AG04449 (cell line): ENCODE measurements around the gene INPP5D.
"Not testable (repeated sequence)": the region's sequence is repeated elsewhere in the genome, so short reads cannot be mapped to it uniquely, and the experiment has no call there.

ENCODE experiments used
- CTCF ChIA-PET: fragments of 350-600 bp; formaldehyde crosslinking; extraction: SDS; loops from one replicate; lab custom pipeline; 2021; ENCODE audit warnings: antibody characterized with exemption; lab: Yijun Ruan, JAX
- POLR2A ChIA-PET: fragments of 400-600, 350-600 bp; formaldehyde crosslinking; extraction: SDS; loops from one replicate; lab custom pipeline; 2020; ENCODE audit warnings: antibody characterized with exemption, inconsistent platforms; lab: Yijun Ruan, JAX
- DNase-seq: peaks from one replicate; pipeline ENCODE4 v3.0.0-alpha.2; 2010; ENCODE audit warnings: low read depth, low spot score
- H3K4me3 ChIP-seq: 2 replicates; pipeline ENCODE4 v1.5.1; 2011; ENCODE audit warnings: low read depth, mild to moderate bottlenecking, control low read depth, low read length
- TF ChIP-seq, protein P1 (sequence below): IDR thresholded peaks from one replicate; pipeline ENCODE4 v1.5.1; 2011; ENCODE audit warnings: mild to moderate bottlenecking, moderate library complexity, low read length, control low read depth, inconsistent platforms; ENCODE audit not compliant: insufficient read depth; ENCODE audit errors: missing control alignments

INPP5D gene

GRCh38 chr2:233119123-233119522, 59.0 kb downstream of the INPP5D start:
- ChIA-PET CTCF (no interaction called here), POLR2A (no interaction called here)
- TF ChIP-seq, protein P1, sequence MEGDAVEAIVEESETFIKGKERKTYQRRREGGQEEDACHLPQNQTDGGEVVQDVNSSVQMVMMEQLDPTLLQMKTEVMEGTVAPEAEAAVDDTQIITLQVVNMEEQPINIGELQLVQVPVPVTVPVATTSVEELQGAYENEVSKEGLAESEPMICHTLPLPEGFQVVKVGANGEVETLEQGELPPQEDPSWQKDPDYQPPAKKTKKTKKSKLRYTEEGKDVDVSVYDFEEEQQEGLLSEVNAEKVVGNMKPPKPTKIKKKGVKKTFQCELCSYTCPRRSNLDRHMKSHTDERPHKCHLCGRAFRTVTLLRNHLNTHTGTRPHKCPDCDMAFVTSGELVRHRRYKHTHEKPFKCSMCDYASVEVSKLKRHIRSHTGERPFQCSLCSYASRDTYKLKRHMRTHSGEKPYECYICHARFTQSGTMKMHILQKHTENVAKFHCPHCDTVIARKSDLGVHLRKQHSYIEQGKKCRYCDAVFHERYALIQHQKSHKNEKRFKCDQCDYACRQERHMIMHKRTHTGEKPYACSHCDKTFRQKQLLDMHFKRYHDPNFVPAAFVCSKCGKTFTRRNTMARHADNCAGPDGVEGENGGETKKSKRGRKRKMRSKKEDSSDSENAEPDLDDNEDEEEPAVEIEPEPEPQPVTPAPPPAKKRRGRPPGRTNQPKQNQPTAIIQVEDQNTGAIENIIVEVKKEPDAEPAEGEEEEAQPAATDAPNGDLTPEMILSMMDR = no peak
- no peak for DNase-seq
- H3K4me3 ChIP-seq = no peak overlapping the region

DNA sequence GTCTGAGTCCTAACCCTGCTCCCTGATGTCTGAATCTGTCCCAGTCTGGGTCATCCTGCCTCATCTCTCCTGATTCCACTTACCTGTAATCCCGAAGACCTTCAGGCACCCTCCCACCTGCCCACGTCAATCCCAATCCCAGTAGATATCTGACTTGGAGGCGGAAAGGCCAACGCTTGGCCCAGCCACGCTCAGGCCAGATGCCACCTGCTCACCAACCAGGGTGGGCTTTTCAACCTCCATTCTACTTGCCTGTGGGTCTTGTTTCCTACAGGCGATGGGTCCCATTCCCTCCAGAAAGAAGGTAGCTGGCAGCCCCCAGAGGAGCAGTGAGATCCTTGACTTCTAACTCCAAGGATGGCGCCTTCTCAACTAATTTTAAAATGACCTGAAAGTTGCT, 59.7 kb downstream of the INPP5D start:
- POLR2A ChIA-PET = no interaction called here
- CTCF ChIA-PET = no interaction called here
- H3K4me3 ChIP-seq = no peak overlapping the region
- DNase-seq = no peak
- TF ChIP-seq, protein P1 = no peak

DNA sequence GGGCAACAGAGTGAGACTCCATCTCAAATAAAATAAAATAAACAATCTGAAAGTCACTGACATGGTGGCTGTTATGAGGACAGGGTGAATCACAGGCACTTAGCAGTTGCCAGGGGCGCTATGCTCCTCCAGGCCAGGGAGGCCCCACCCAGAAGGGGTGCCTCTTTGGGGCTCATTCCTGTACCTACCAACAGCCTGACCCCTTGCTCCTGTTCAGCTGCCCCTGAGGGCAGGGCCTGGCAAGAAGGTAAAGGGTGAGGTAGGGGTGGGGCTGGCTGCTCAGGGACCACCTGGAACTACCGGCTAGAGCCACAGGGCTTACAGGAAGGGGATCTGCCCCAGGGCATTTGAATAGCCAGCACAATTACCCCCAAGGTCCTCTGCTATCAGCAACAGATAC, 60.3 kb downstream of the INPP5D start:
- H3K4me3 ChIP-seq = no peak overlapping the region
- ChIA-PET CTCF (no interaction called here), POLR2A (no interaction called here)
- TF ChIP-seq, protein P1 = no peak
- DNase-seq = no peak

DNA sequence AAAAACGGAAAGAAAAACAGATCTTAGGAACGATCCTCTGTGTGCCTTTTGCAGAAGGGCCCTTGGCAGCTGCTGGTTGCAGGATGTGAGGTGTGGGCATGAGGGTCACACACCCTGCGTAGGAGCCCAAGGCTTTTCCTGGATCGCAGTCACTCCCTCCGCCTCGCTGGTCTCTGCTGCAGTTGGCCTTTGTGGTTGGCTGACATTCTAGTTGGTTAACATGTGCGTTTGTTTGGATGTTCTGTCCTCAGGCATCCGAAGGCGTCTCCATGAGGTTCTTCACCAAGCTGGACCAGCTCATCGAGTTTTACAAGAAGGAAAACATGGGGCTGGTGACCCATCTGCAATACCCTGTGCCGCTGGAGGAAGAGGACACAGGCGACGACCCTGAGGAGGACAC, 61.7 kb downstream of the INPP5D start:
- POLR2A ChIA-PET = no interaction called here
- CTCF ChIA-PET = no interaction called here
- no peak for DNase-seq
- TF ChIP-seq, protein P1 = no peak
- H3K4me3 ChIP-seq = no peak overlapping the region

- TF ChIP-seq, protein P1 = no peak
- no peak overlapping the region for H3K4me3 ChIP-seq
- ChIA-PET CTCF (no interaction called here), POLR2A (no interaction called here)
- DNase-seq = no peak
Observed at GRCh38 chr2:233122541-233122940, 62.4 kb downstream of the INPP5D start.

DNA sequence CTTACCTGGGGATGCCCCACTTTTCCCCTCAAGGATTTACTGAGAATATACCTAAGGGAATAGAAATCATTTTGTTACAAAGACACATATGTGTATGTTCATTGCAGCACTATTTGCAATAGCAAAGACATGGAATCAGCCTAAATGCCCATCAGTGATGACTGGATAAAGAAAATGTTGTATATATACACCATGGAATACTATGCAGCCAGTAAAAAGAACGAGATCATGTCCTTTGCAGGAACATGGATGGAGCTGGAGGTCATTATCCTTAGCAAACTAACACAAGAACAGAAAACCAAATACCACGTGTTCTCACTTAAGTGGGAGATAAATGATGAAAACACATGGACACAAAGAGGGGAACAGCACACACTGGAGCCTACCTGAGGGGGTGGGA, 63.4 kb downstream of the INPP5D start:
- CTCF ChIA-PET, DNase-seq, H3K4me3 ChIP-seq, POLR2A ChIA-PET: not testable (repeated sequence)

DNA sequence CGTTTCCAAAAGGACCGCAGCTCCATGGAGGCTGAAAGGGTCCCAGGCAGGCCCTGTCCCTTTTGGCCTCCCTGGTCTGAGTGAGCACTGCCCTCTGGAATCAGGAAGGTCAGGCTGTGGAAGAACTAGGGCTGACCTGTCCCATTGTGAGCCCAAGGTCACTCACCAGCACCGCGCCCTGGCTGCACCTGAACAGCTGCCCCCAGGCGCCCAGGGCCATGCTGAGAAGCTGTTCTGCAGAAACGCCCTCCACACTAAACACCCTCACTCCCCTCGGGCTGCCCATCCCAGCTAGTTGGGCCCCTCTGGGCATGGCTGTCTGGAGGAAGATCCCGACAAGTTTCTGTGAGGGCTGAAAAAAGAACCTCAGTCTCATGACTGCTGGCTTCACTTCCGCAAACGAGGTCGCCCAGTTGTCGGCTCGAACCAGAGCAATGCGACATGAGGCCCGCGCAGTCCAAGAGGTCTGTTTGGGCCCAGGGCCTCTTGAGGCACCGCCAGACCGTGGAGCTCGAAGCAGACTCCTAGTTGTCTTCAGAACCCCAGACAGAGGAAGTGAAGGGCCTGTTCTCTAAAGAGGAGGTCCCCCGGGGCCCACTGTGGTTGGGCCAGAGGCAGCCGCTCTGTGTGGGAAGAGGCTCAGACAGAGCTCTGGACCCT, 64.4 kb downstream of the INPP5D start:
- no peak overlapping the region for H3K4me3 ChIP-seq
- TF ChIP-seq, protein P1 = no peak
- ChIA-PET CTCF (no interaction called here), POLR2A (no interaction called here)
- no peak for DNase-seq
